Measurements from ENCODE around the gene DNAH6. TPM values are rescaled to one million over a fixed set of nuclear protein-coding genes. Genes with fewer than 3 reads are reported as not detected.

Gene DNAH6
- total RNA-seq, 2 experiments from 2014 or later = 0.06 to 0.13 TPM

- ChIA-PET CTCF (interaction anchor here (1.0 kb wide), 1 partner anchor 14 kb away, joined by 4 read pairs; no protein-coding TSS in a partner anchor), POLR2A (no interaction called here)
These were observed 158.3 kb downstream of the DNAH6 start for GRCh38 chr2:84674586-84674985.

- ChIA-PET CTCF (no interaction called here), POLR2A (no interaction called here)
These were observed 160.0 kb downstream of the DNAH6 start for GRCh38 chr2:84676295-84676694.

DNA sequence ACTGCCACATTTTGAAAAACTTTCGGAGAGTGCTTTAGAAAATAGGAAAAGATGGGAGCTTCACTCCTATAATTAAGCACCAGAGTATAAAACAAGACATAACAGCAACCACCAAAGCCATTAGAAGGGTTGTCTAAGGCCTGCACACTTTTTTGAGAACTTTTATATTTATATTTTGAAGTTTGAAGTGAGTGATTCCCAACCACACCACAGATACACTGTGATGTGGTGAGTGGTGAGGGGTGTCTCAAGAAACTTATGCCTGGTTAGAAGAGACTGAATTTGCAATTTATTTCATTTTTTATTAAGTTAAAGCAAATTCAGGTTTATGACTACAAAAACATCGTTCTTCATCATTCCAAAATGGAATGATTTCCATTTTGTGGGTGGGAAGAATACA is 161.9 kb downstream of the DNAH6 start:
- ChIA-PET POLR2A (no interaction called here), CTCF (no interaction called here)

DNA sequence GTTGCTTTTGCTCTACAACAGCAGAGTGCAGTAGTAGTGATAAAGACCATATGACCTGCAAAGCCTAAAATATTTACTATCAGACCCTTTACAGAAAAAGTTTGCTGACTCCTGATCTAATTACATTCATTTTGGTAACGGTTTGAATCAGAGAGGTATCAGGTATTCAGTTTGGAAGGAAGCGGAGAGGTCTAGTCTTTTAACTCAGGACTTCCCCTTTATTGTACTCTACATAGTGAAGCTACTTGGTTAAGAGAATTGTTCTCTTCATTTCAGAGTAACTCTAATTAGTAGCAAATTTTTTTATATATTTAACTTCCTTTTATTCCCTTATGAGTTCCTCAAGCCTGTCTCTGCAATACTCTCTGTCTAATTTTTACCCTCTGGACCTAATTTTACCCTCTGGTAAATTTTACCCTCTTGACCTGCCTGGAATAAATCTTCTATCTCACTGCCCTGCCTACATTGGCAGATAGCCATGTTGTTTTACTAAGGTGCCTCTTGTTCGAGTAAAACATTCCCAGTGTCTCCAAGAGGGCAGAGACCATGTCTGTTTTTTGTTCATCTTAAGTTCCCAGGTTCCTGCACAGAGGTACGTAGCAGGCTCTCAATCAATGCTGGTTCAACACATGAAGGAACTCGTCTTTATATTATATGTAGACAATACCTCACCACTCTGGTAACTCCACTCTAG is 170.6 kb downstream of the DNAH6 start:
- CTCF ChIA-PET = no interaction called here
- POLR2A ChIA-PET = no interaction called here

- POLR2A ChIA-PET = no interaction called here
- CTCF ChIA-PET = no interaction called here
These were observed 171.3 kb downstream of the DNAH6 start for GRCh38 chr2:84687498-84688149.

- ChIA-PET POLR2A (no interaction called here), CTCF (no interaction called here)
These were observed 173.9 kb downstream of the DNAH6 start for GRCh38 chr2:84690225-84690624.

DNA sequence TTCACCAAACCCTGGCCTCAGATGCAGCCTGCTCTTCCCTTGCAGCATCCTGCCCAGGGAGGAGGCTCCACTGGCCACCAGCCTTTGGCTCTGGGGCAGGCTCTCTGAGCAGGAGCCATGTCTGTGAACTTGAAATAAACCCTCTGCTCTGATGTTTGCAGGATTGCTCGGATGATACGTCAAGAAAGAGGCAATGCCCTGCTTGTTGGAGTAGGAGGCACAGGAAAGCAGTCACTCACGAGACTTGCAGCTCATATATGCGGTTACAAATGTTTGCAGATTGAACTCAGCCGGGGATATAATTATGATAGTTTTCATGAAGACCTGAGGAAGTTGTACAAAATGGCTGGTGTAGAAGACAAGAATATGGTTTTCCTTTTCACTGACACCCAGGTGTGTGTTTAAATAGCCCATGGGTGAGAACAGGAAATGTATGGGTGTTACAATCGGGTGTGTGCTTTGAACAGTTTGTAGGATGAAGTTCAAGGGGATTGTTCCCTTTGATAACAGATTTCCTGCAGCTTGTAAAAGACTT is 177.9 kb downstream of the DNAH6 start:
- ChIA-PET CTCF (no interaction called here), POLR2A (no interaction called here)

DNA sequence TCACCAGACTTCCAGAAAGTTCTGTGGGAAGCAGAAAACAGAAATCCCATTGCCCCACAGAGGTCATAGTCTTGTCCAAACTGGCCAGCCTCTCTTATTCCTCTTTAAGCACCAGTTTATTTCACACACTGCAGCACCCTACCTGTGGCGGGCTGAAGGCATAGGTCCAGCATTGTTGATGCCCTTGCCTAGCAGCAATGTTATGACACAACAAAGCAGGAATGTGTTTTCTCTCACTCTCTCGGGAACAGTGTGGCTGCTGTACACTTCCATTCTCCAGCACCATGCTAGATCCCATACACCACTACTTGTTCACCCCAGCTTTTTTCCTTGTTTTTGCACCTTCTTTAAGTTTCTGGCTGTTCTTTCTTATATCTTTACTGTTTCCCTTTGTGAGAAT is 181.6 kb downstream of the DNAH6 start:
- CTCF ChIA-PET = no interaction called here
- POLR2A ChIA-PET = no interaction called here

DNA sequence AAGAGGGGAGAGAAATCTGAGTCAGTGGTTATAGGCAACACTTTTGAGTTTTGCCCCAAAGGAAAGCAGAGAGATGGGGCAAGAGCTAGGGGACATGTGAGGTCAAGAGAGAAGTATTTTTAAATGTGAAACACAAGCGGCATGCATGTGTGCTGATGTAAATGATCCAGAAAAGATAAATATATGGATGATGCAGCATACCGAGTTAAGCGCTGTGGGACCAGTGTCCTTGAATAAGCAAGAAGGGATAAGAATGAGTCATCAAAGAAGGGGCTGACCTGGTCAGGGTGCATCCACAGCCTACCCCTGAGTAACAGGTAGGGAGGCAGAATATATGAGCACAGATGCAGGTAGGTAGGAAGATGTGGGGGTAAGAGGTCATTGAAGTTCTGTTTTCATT is 183.7 kb downstream of the DNAH6 start:
- ChIA-PET POLR2A (no interaction called here), CTCF (no interaction called here)

DNA sequence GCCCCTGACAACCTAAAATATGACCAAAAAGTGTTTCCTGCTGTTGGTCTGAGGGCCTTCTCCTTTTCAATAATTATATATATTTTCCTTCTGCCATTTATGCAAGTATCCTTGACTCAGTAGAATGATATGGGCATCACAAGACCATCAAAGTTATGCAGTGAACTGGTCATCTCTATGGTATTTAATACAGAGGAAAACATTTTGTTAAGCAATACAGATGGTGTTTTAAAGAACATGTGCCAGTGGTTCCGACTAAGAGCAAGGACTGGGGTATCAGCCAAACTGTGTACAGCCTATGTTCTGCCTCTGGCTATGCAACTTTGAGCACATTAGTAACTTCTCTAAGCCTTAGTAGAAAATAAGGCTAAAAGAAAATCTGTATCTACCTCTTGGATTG is 185.6 kb downstream of the DNAH6 start:
- CTCF ChIA-PET = no interaction called here

DNA sequence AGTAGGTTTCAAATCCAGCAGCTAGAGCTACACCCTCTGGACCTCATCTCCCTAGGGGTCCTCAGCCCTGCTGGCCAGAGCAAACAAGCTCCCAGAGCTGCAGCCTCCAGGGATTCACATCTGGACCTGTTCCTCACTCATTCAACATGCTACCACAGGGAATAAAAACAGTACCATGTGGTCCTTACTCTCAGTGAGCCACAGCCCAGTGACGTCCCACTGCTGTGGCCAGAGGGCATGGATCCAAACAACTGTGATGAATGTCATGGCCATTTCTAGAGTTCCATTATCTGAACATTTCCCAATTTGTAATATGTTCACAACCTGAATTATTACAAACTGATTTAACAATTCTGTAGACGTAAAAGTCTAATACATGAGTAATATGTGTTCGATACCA is 186.6 kb downstream of the DNAH6 start:
- CTCF ChIA-PET = no interaction called here

More for the DNA sequence above, 185.6 kb downstream of the DNAH6 start:
- POLR2A ChIA-PET = no interaction called here

GRCh38 chr2:84703831-84704230 is 187.5 kb downstream of the DNAH6 start:
- POLR2A ChIA-PET = no interaction called here

More for the DNA sequence above, 186.6 kb downstream of the DNAH6 start:
- POLR2A ChIA-PET = no interaction called here

GRCh38 chr2:84704505-84705244 is 188.4 kb downstream of the DNAH6 start:
- ChIA-PET POLR2A (no interaction called here), CTCF (no interaction called here)

More at GRCh38 chr2:84703831-84704230, 187.5 kb downstream of the DNAH6 start:
- CTCF ChIA-PET = no interaction called here

DNA sequence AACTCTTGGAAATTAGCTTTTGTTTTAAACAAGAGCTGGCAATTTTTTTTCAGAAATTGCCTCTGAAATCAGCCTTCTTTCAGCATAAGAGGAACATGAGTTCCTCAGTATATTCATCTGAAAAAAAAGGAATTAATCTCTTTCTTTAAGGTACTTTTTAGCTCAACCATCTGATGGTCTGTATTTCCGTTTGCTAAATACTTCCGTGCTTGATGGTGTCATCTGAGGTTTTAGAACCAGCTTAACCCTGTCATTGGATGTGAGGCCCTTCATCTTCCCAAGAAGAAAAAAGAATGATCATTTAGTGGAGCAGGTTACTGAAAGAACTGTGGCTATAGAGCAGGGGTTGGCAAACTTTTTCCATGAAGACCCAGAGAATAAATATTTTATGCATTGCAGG is 189.6 kb downstream of the DNAH6 start:
- ChIA-PET CTCF (no interaction called here), POLR2A (no interaction called here)

DNA sequence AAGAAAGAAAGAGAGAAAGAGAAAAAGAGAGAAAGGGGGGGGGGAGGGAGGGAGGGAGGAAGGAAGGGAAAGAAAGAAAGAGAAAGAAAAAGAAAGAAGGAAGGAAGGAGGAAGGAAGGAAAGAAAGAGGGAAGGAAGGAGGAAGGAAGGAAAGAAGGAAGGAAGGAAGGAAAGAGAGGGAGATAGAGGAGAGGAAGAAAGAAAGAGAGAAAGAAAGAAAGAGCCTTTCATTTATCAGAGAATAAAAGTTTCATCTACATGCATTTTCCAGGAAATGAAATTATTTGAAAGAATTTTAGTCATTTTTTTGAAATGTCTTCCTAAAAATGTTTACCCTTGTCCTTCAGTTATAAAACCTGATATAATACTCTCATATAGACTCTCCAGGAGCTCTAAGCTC is 192.1 kb downstream of the DNAH6 start:
- ChIA-PET POLR2A (no interaction called here), CTCF (no interaction called here)

GRCh38 chr2:84711651-84712050 is 195.4 kb downstream of the DNAH6 start:
- POLR2A ChIA-PET = no interaction called here

DNA sequence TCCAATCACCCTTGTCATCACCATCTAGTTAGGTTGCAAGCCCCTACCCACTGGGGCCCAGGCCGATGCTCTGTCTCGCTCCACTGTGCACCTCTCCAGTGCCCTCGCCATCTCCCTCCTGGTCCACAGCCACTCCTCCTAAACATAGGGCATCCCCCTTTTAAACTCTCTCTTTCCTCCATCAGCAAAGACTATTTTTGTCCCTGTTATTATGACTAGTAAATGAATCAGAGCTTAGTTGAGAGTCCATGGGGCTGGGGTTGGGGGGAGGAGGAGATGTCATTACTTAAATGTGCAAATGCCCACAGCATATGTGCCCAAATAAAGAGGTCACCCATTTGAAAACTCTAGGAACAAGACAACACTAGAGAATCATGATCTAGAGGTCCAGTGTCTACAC is 197.1 kb downstream of the DNAH6 start:
- ChIA-PET POLR2A (no interaction called here), CTCF (no interaction called here)

More at GRCh38 chr2:84711651-84712050, 195.4 kb downstream of the DNAH6 start:
- CTCF ChIA-PET = no interaction called here

DNA sequence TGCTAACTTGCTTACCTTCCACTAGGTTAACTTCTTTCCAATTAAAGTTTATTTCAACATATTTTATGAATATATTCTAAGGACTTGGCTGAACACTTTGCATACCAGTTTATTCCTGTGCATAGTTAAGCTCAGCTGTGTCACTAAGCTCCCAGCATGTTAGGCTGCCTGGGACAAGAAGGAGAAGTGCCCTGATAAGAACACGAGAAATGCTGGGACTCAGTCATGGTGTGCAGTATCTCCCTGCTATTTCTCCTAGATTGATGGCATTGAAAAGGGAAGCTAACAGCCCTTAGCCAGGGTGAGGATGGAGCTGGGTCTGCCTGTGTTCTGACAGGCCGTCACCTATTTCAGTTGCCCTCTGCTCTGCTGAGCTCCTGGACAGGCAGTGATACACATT is 200.3 kb downstream of the DNAH6 start:
- ChIA-PET CTCF (no interaction called here), POLR2A (no interaction called here)

GRCh38 chr2:84717302-84717701 is 201.0 kb downstream of the DNAH6 start:
- ChIA-PET POLR2A (no interaction called here), CTCF (no interaction called here)

DNA sequence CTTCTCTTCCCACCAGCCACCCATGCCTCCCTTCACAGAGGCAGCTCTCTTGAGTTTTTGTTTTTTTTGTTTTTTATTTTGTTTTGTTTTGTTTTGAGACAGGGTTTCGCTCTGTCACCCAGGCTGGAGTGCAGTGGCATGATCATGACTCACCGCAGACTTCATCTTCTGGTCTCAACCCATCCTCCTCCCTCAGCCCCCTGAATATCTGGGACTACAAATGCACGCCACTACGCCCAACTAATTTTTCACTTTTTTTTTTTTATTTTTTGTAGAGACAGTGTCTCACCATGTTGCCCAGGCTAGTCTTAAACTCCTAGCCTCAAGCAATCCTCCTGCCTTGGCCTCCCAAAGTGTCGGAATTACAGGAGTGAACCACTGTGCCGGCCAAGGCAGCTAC is 203.1 kb downstream of the DNAH6 start:
- ChIA-PET POLR2A (no interaction called here), CTCF (interaction anchor here (1.0 kb wide), 1 partner anchor 134 kb away, joined by 3 read pairs; no protein-coding TSS in a partner anchor)

DNA sequence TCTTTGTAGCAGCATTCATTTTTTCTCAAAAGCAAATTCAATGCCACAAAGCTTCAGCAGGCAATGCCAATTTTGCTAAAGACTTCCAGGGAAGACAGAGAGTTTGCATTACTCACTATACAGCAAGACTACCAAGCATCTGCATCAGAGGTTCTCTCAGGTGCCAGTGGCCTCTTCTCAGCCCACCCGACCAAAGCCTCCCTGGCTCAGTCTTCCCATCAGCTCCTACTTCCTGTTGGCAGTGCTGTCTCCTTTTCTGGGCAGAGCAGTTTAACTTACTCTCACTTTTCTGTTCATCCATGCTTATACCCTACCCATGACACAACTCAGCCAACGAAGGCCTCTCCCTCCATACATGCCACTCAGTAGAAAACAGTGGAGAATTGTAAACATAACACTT is 207.5 kb downstream of the DNAH6 start:
- POLR2A ChIA-PET = no interaction called here
- CTCF ChIA-PET = no interaction called here
